GM21390 (cell line): ENCODE results near the gene GUCA2A.

ENCODE experiments used
- ATAC-seq: cut with Tn5 transposase; IDR thresholded peaks from one replicate; pipeline ENCODE4 v1.9.1; 2021; ENCODE audit not compliant: unreplicated experiment

The GUCA2A gene

GRCh38 chr1:42177541-42177981 is 13.0 kb upstream of the GUCA2A start:
- no peak for ATAC-seq

- ATAC-seq: no peak
Measured at GRCh38 chr1:42176902-42177519, 12.5 kb upstream of the GUCA2A start.

- no peak for ATAC-seq
Measured at GRCh38 chr1:42175314-42176054, 10.9 kb upstream of the GUCA2A start.

GRCh38 chr1:42173961-42174735 is 9.6 kb upstream of the GUCA2A start:
- no peak for ATAC-seq

GRCh38 chr1:42173155-42173933 is 8.8 kb upstream of the GUCA2A start:
- ATAC-seq: no peak

- ATAC-seq: no peak
Measured at GRCh38 chr1:42172381-42173133, 8.0 kb upstream of the GUCA2A start.

- ATAC-seq: no peak
Measured at GRCh38 chr1:42171679-42172266, 7.2 kb upstream of the GUCA2A start.

GRCh38 chr1:42170779-42171621 is 6.5 kb upstream of the GUCA2A start:
- ATAC-seq: no peak

GRCh38 chr1:42168763-42169162 is 4.2 kb upstream of the GUCA2A start:
- ATAC-seq: no peak

- no peak for ATAC-seq
Measured at GRCh38 chr1:42168391-42168670, 3.8 kb upstream of the GUCA2A start.

- no peak for ATAC-seq
Measured at GRCh38 chr1:42167611-42168390, 3.3 kb upstream of the GUCA2A start.

- ATAC-seq: no peak
Measured at GRCh38 chr1:42165511-42166210, 1.1 kb upstream of the GUCA2A start.

- ATAC-seq: no peak
Measured at GRCh38 chr1:42163536-42164503, 725 bp downstream of the GUCA2A start.

GRCh38 chr1:42163114-42163513 is 1.4 kb downstream of the GUCA2A start:
- ATAC-seq: no peak

GRCh38 chr1:42162181-42162580 is 2.4 kb downstream of the GUCA2A start:
- no peak for ATAC-seq

- no peak for ATAC-seq
Measured at GRCh38 chr1:42158189-42158588, 6.4 kb downstream of the GUCA2A start.

GRCh38 chr1:42157667-42158066 is 6.9 kb downstream of the GUCA2A start:
- no peak for ATAC-seq
